Panc1 (cell line): ENCODE measurements around the gene TMEM192.

Source experiments
- CTCF ChIP-seq: fragments of 450-650 bp; IDR thresholded peaks from 2 replicates; pipeline ENCODE4 v1.5.1; 2017; ENCODE audit warnings: mild to moderate bottlenecking
- REST ChIP-seq, 2 experiments: IDR thresholded peaks; 2 replicates each; pipeline ENCODE4 v1.6.1; 2011 to 2012; ENCODE audit warnings: low read depth in 2 of 2, control low read depth in 1 of 2, low read length in 1 of 2, mild to moderate bottlenecking in 1 of 2, moderate library complexity in 1 of 2; ENCODE audit not compliant: insufficient read depth in 1 of 2

- TF ChIP-seq CTCF (no peak), REST (IDR thresholded peaks at IDR 0.05; ENCODE audit: insufficient read depth in 1 of 2, low read depth in 2 of 2, low read length in 1 of 2) (no peak)
Observed at GRCh38 chr4:165094873-165095272, 17.8 kb downstream of the TMEM192 start.
